ENCODE results near the gene CFHR2.

The CFHR2 gene

DNA sequence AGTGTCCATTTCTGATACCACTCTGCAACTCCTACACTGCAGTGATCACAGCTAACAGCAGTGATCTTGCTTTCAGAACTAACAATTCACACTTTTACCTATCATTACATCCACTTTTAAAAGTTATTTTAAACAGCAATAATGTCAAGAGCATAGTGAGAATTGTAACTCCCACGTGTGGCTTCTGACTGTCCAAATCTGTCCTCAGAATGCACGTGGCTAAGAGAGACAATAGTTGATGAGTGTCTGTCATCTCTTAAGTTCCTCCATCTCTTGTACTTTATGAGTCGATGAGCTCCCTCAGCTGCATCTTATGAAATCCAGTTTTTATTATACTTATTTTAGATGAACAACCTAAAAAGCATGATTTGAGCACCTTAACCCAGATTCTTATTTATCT is 17.3 kb downstream of the CFHR2 start:
- TF ChIP-seq EZH2phosphoT487 (IDR thresholded peaks at IDR 0.05; ENCODE audit: borderline replicate concordance, low read length): no peak
- TF ChIP-seq, protein P1, sequence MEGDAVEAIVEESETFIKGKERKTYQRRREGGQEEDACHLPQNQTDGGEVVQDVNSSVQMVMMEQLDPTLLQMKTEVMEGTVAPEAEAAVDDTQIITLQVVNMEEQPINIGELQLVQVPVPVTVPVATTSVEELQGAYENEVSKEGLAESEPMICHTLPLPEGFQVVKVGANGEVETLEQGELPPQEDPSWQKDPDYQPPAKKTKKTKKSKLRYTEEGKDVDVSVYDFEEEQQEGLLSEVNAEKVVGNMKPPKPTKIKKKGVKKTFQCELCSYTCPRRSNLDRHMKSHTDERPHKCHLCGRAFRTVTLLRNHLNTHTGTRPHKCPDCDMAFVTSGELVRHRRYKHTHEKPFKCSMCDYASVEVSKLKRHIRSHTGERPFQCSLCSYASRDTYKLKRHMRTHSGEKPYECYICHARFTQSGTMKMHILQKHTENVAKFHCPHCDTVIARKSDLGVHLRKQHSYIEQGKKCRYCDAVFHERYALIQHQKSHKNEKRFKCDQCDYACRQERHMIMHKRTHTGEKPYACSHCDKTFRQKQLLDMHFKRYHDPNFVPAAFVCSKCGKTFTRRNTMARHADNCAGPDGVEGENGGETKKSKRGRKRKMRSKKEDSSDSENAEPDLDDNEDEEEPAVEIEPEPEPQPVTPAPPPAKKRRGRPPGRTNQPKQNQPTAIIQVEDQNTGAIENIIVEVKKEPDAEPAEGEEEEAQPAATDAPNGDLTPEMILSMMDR (IDR thresholded peaks at IDR 0.05; ENCODE audit: low read depth, low read length, poor library complexity, severe bottlenecking): no peak
- Histone ChIP-seq H3K4me3 (ENCODE audit: low read length) (no peak overlapping the region), H3K79me2 (ENCODE audit: control insufficient read depth, low read length) (no peaks in the 10 kb centered on the region), H4K20me1 (ENCODE audit: control insufficient read depth, insufficient read depth, low read depth, low read length) (no peaks in the 10 kb centered on the region), H3F3A (ENCODE audit: control insufficient read depth, insufficient read depth) (no peaks in the 10 kb centered on the region), H3K27ac (ENCODE audit: low read depth, low read length) (no peak overlapping the region), H3K36me3 (ENCODE audit: control insufficient read depth, low read length) (no peaks in the 10 kb centered on the region), H3K27me3 (ENCODE audit: control insufficient read depth, low read length) (no peaks in the 10 kb centered on the region; the same call in 1 of the 2 replicates), H3K4me2 (ENCODE audit: low read length) (no peak overlapping the region), H3K9me3 (ENCODE audit: control insufficient read depth, insufficient read depth, low read length) (no peaks in the 10 kb centered on the region), H3K4me1 (ENCODE audit: control insufficient read depth, low read length) (no peaks in the 10 kb centered on the region), H3K9me2 (replicated peaks; ENCODE audit: control insufficient read depth, low read length) (no peaks in the 10 kb centered on the region)

DNA sequence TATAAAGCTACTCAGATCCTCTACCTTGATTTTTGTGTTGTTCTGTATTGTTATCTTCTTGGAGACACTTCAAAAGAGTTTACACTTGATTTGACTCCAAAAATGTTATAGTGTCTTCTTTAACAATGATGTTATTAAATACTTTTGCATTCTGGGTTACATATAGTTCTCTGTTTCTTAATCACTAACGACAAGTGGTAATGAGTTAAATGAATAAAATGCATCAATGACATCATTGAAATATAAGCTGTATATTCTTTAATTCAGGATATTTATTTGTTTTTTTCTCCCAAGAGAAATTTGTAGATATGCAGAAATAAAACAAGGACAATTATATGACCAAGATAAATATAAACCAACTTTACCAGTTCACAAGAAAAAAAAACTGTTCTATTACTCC is 26.6 kb downstream of the CFHR2 start:
- Histone ChIP-seq H3F3A (ENCODE audit: control insufficient read depth, insufficient read depth) (no peaks in the 10 kb centered on the region), H3K9me2 (replicated peaks; ENCODE audit: control insufficient read depth, low read length) (no peaks in the 10 kb centered on the region), H3K36me3 (ENCODE audit: control insufficient read depth, low read length) (no peaks in the 10 kb centered on the region), H3K4me2 (ENCODE audit: low read length) (no peak overlapping the region), H3K27me3 (ENCODE audit: control insufficient read depth, low read length) (no peaks in the 10 kb centered on the region), H3K79me2 (ENCODE audit: control insufficient read depth, low read length) (no peaks in the 10 kb centered on the region), H3K4me3 (ENCODE audit: low read length) (no peak overlapping the region), H4K20me1 (ENCODE audit: control insufficient read depth, insufficient read depth, low read depth, low read length) (no peaks in the 10 kb centered on the region), H3K9me3 (ENCODE audit: control insufficient read depth, insufficient read depth, low read length) (no peaks in the 10 kb centered on the region), H3K4me1 (ENCODE audit: control insufficient read depth, low read length) (no peaks in the 10 kb centered on the region), H3K27ac (ENCODE audit: low read depth, low read length) (no peak overlapping the region)
- no peak for TF ChIP-seq EZH2phosphoT487 (IDR thresholded peaks at IDR 0.05; ENCODE audit: borderline replicate concordance, low read length)
- TF ChIP-seq, protein P1 (IDR thresholded peaks at IDR 0.05; ENCODE audit: low read depth, low read length, poor library complexity, severe bottlenecking): no peak

DNA sequence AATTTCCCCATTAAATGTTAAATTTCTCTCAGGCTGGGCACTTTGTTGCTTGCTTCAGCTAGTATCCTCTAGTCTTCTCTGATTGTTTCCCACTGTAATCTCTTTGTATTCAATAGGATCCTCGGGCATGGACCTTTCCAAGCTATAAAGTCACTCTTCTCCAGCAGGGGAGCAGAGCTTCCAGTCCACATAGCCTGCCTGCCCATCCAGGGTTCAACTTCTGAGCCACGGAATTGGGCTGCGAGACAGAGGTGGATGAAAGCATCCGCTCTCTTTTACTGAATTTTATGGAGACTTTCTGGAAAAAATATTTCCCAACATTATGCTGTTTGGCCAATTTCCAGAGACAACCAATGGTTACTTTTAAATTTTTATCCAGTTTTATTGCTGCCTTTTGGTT is 32.7 kb downstream of the CFHR2 start:
- no peaks in the 10 kb centered on the region for H3K36me3 ChIP-seq (ENCODE audit: control insufficient read depth, low read length)
- no peak overlapping the region for H3K27ac ChIP-seq (ENCODE audit: low read depth, low read length)
- H3K27me3 ChIP-seq (ENCODE audit: control insufficient read depth, low read length): no peaks in the 10 kb centered on the region
- no peaks in the 10 kb centered on the region for H3K4me1 ChIP-seq (ENCODE audit: control insufficient read depth, low read length)
- no peaks in the 10 kb centered on the region for H3F3A ChIP-seq (ENCODE audit: control insufficient read depth, insufficient read depth)
- TF ChIP-seq, protein P1 (IDR thresholded peaks at IDR 0.05; ENCODE audit: low read depth, low read length, poor library complexity, severe bottlenecking): no peak
- TF ChIP-seq EZH2phosphoT487 (IDR thresholded peaks at IDR 0.05; ENCODE audit: borderline replicate concordance, low read length): no peak
- H3K9me3 ChIP-seq (ENCODE audit: control insufficient read depth, insufficient read depth, low read length): no peaks in the 10 kb centered on the region
- no peaks in the 10 kb centered on the region for H4K20me1 ChIP-seq (ENCODE audit: control insufficient read depth, insufficient read depth, low read depth, low read length)
- no peaks in the 10 kb centered on the region for H3K79me2 ChIP-seq (ENCODE audit: control insufficient read depth, low read length)
- no peak overlapping the region for H3K4me2 ChIP-seq (ENCODE audit: low read length)
- H3K9me2 ChIP-seq (replicated peaks; ENCODE audit: control insufficient read depth, low read length): no peaks in the 10 kb centered on the region
- H3K4me3 ChIP-seq (ENCODE audit: low read length): no peak overlapping the region

DNA sequence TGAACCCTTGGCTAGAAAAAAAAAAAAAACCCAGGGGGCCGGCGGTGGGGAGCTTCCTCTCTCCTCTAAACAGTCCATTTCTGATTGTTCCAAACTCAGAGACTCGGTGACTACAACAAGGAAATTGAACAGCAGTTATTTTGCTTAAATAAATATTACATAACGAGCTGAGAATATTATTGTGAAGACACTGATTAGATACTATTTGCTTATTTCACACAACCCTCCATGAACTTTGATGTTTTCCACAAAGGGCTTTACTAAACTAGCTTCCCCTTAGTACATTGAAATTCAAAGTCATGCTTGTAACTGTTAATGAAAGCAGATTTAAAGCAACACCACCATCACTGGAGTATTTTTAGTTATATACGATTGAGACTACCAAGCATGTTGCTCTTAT is 33.7 kb downstream of the CFHR2 start, which contains the start of gene CFHR5:
Gene CFHR5, plus strand, starts transcription at position 279 of the 400 bp plus-strand sequence. Its CDS starts 109 bp downstream, at position 388.
- Histone ChIP-seq H3K4me2 (ENCODE audit: low read length) (no peak within 1 kb of the TSS), H3K27me3 (ENCODE audit: control insufficient read depth, low read length) (no peaks in the 10 kb centered on the region)

More for the DNA sequence above, 33.7 kb downstream of the CFHR2 start, which contains the start of gene CFHR5:
- Histone ChIP-seq H3F3A (ENCODE audit: control insufficient read depth, insufficient read depth) (no peaks in the 10 kb centered on the region), H3K9me3 (ENCODE audit: control insufficient read depth, insufficient read depth, low read length) (no peaks in the 10 kb centered on the region), H3K4me1 (ENCODE audit: control insufficient read depth, low read length) (no peaks in the 10 kb centered on the region), H3K9me2 (replicated peaks; ENCODE audit: control insufficient read depth, low read length) (no peaks in the 10 kb centered on the region), H3K79me2 (ENCODE audit: control insufficient read depth, low read length) (no peaks in the 10 kb centered on the region), H4K20me1 (ENCODE audit: control insufficient read depth, insufficient read depth, low read depth, low read length) (no peaks in the 10 kb centered on the region), H3K4me3 (ENCODE audit: low read length) (no peak within 1 kb of the TSS), H3K36me3 (ENCODE audit: control insufficient read depth, low read length) (no peaks in the 10 kb centered on the region), H3K27ac (ENCODE audit: low read depth, low read length) (no peak within 1 kb of the TSS)
- no peak for TF ChIP-seq EZH2phosphoT487 (IDR thresholded peaks at IDR 0.05; ENCODE audit: borderline replicate concordance, low read length)
- TF ChIP-seq, protein P1 (IDR thresholded peaks at IDR 0.05; ENCODE audit: low read depth, low read length, poor library complexity, severe bottlenecking): no peak
